ENCODE results near the gene B3GALT4. TPM values are rescaled to one million over a fixed set of nuclear protein-coding genes. Genes with fewer than 3 reads are reported as not detected.

B3GALT4 gene
- total RNA-seq, 3 donors from 2014 or later (not counting 1 experiment from before 2014, with no cell fraction given) = 22.7 to 24.1 (median 23.1) TPM

GRCh38 chr6:33289784-33290315 lies 12.9 kb downstream of the B3GALT4 start:
- Mint-ChIP-seq H3K36me3 (peaks cover 8% of the 10 kb centered on the region), H3K27ac (peak overlapping the region; percentile 92 to 94), H3K9me3 (no peaks in the 10 kb centered on the region), H3K4me1 (peaks cover 39 to 48% of the 10 kb centered on the region in 2 donors), H3K27me3 (ENCODE audit: low read depth in 2 of 2) (no peaks in the 10 kb centered on the region), H3K4me3 (peak overlapping the region; percentile 99)
- no peaks in the 10 kb centered on the region for H3K9me3 ChIP-seq (ENCODE audit: control insufficient read depth, insufficient read depth, low read length)
- intact Hi-C loops (cut with micrococcal nuclease) = loop anchor here (1.0 kb wide), 4 partner anchors 9 to 33 kb away; partner anchors contain the start of genes B3GALT4 and RPS18
- 5% methylated on average over 11 of the region's 14 CpGs for WGBS (ENCODE audit: insufficient coverage)
- H3K4me3 ChIP-seq (ENCODE audit: low read length) = peak overlapping the region; percentile 81
- DNase-seq = no peak
- H3K27me3 ChIP-seq (ENCODE audit: control insufficient read depth, insufficient read depth, low read length) = no peaks in the 10 kb centered on the region
- peak overlapping the region; percentile 51 for H3K27ac ChIP-seq (ENCODE audit: low read length)
- peaks cover 53% of the 10 kb centered on the region for H3K36me3 ChIP-seq (ENCODE audit: control insufficient read depth, insufficient read depth, low read length)
- no peak for TF ChIP-seq CTCF (IDR thresholded peaks at IDR 0.05)
- H3K4me1 ChIP-seq (ENCODE audit: control insufficient read depth, insufficient read depth, low read length) = peaks cover 23% of the 10 kb centered on the region
- peak in 2 of 3 donors; percentile 14 to 24 for ATAC-seq

GRCh38 chr6:33290459-33290858 lies 13.5 kb downstream of the B3GALT4 start:
- H3K4me3 ChIP-seq (ENCODE audit: low read length) = no peak overlapping the region
- peaks cover 23% of the 10 kb centered on the region for H3K4me1 ChIP-seq (ENCODE audit: control insufficient read depth, insufficient read depth, low read length)
- no peak for TF ChIP-seq CTCF (IDR thresholded peaks at IDR 0.05)
- peaks cover 39 to 49% of the 10 kb centered on the region in 2 donors for H3K4me1 Mint-ChIP-seq
- no peaks in the 10 kb centered on the region for H3K9me3 ChIP-seq (ENCODE audit: control insufficient read depth, insufficient read depth, low read length)
- no peak for DNase-seq
- peak overlapping the region; percentile 92 to 94 for H3K27ac Mint-ChIP-seq
- peaks cover 8% of the 10 kb centered on the region for H3K36me3 Mint-ChIP-seq
- no peaks in the 10 kb centered on the region for H3K9me3 Mint-ChIP-seq
- no peak for ATAC-seq
- H3K27me3 Mint-ChIP-seq (ENCODE audit: low read depth in 2 of 2) = no peaks in the 10 kb centered on the region
- H3K36me3 ChIP-seq (ENCODE audit: control insufficient read depth, insufficient read depth, low read length) = peaks cover 53% of the 10 kb centered on the region
- H3K27me3 ChIP-seq (ENCODE audit: control insufficient read depth, insufficient read depth, low read length) = no peaks in the 10 kb centered on the region
- H3K27ac ChIP-seq (ENCODE audit: low read length) = no peak overlapping the region
- intact Hi-C loops (cut with micrococcal nuclease) = no loop called here
- 87% methylated on average over 7 of the region's 7 CpGs for WGBS (ENCODE audit: insufficient coverage)
- peak overlapping the region; percentile 99 for H3K4me3 Mint-ChIP-seq

GRCh38 chr6:33292996-33293682 lies 16.2 kb downstream of the B3GALT4 start:
- Mint-ChIP-seq H3K9me3 (no peaks in the 10 kb centered on the region), H3K36me3 (no peaks in the 10 kb centered on the region), H3K4me1 (peaks cover 47 to 59% of the 10 kb centered on the region in 2 donors), H3K27me3 (ENCODE audit: low read depth in 2 of 2) (no peaks in the 10 kb centered on the region), H3K4me3 (no peak overlapping the region), H3K27ac (no peak overlapping the region)
- H3K4me1 ChIP-seq (ENCODE audit: control insufficient read depth, insufficient read depth, low read length) = peaks cover 35% of the 10 kb centered on the region
- DNase-seq (no peak), ATAC-seq (no peak)
- H3K9me3 ChIP-seq (ENCODE audit: control insufficient read depth, insufficient read depth, low read length) = no peaks in the 10 kb centered on the region
- H3K36me3 ChIP-seq (ENCODE audit: control insufficient read depth, insufficient read depth, low read length) = peaks cover 53% of the 10 kb centered on the region
- H3K4me3 ChIP-seq (ENCODE audit: low read length) = no peak overlapping the region
- no peaks in the 10 kb centered on the region for H3K27me3 ChIP-seq (ENCODE audit: control insufficient read depth, insufficient read depth, low read length)
- no peak overlapping the region for H3K27ac ChIP-seq (ENCODE audit: low read length)
- 98% methylated on average over 14 of the region's 16 CpGs for WGBS (ENCODE audit: insufficient coverage)
- no peak for TF ChIP-seq CTCF (IDR thresholded peaks at IDR 0.05)
- intact Hi-C loops (cut with micrococcal nuclease) = no loop called here

All from natural killer cell (primary cell).